ENCODE data around the gene TBC1D20.

Gene TBC1D20

GRCh38 chr20:421685-422250 lies 40.6 kb downstream of the TBC1D20 start:
- no peak for ATAC-seq
- TF ChIP-seq ESRRG (CRISPR knock-in tag; IDR thresholded peaks at IDR 0.05), result no peak
- no peak for TF ChIP-seq ZNF565 (CRISPR knock-in tag; conservative IDR thresholded peaks at IDR 0.05; ENCODE audit: low read depth)
- no peak for TF ChIP-seq CREB5 (CRISPR knock-in tag; IDR thresholded peaks at IDR 0.05; ENCODE audit: low read depth)
- no peak for TF ChIP-seq OSR1 (CRISPR knock-in tag; IDR thresholded peaks at IDR 0.05)
- TF ChIP-seq ZFP3 (CRISPR knock-in tag; IDR thresholded peaks at IDR 0.05), result no peak
- TF ChIP-seq PATZ1 (CRISPR knock-in tag; IDR thresholded peaks at IDR 0.05; ENCODE audit: borderline replicate concordance), result no peak
- no peak for TF ChIP-seq CSDC2 (CRISPR knock-in tag; IDR thresholded peaks at IDR 0.05)
- TF ChIP-seq TCF4 (CRISPR knock-in tag; IDR thresholded peaks at IDR 0.05; ENCODE audit: borderline replicate concordance), result no peak
- no peak for TF ChIP-seq ISL1 (CRISPR knock-in tag; IDR thresholded peaks at IDR 0.05)
- no peak for TF ChIP-seq TOX (CRISPR knock-in tag; IDR thresholded peaks at IDR 0.05; ENCODE audit: borderline replicate concordance)
- no peak for TF ChIP-seq BACH2 (CRISPR knock-in tag; IDR thresholded peaks at IDR 0.05; ENCODE audit: borderline replicate concordance)
- TF ChIP-seq GLIS3 (CRISPR knock-in tag; IDR thresholded peaks at IDR 0.05), result no peak
- no peak for TF ChIP-seq TSHZ2 (CRISPR knock-in tag; IDR thresholded peaks at IDR 0.05)
- no peak for TF ChIP-seq ARNTL (CRISPR knock-in tag; IDR thresholded peaks at IDR 0.05; ENCODE audit: borderline replicate concordance, low read depth)

- peak; percentile 45; the same call in 2 of the 3 replicates for ATAC-seq
- no peak for TF ChIP-seq BACH2 (CRISPR knock-in tag; IDR thresholded peaks at IDR 0.05; ENCODE audit: borderline replicate concordance)
- no peak for TF ChIP-seq TSHZ2 (CRISPR knock-in tag; IDR thresholded peaks at IDR 0.05)
- TF ChIP-seq RARB (CRISPR knock-in tag; IDR thresholded peaks at IDR 0.05), result no peak
- TF ChIP-seq ZNF565 (CRISPR knock-in tag; conservative IDR thresholded peaks at IDR 0.05; ENCODE audit: low read depth), result no peak
- TF ChIP-seq PATZ1 (CRISPR knock-in tag; IDR thresholded peaks at IDR 0.05; ENCODE audit: borderline replicate concordance), result no peak
- TF ChIP-seq ARNTL (CRISPR knock-in tag; IDR thresholded peaks at IDR 0.05; ENCODE audit: borderline replicate concordance, low read depth), result no peak
- TF ChIP-seq CREB5 (CRISPR knock-in tag; IDR thresholded peaks at IDR 0.05; ENCODE audit: low read depth), result no peak
- no peak for TF ChIP-seq PPARA (CRISPR knock-in tag; IDR thresholded peaks at IDR 0.05; ENCODE audit: borderline replicate concordance)
- no peak for TF ChIP-seq ISL1 (CRISPR knock-in tag; IDR thresholded peaks at IDR 0.05)
- no peak for TF ChIP-seq ZFP3 (CRISPR knock-in tag; IDR thresholded peaks at IDR 0.05)
- no peak for TF ChIP-seq CSDC2 (CRISPR knock-in tag; IDR thresholded peaks at IDR 0.05)
- no peak for TF ChIP-seq SNAI2 (CRISPR knock-in tag; IDR thresholded peaks at IDR 0.05)
- TF ChIP-seq OSR1 (CRISPR knock-in tag; IDR thresholded peaks at IDR 0.05), result no peak
Observed at GRCh38 chr20:420721-421574, 41.4 kb downstream of the TBC1D20 start.
